GM13977 (cell line): ENCODE data around the gene RNASE3.
A peak's percentile ranks its signal among the peaks of the same experiment; 100 is the strongest.
"Not testable (repeated sequence)": the region's sequence is repeated elsewhere in the genome, so short reads cannot be mapped to it uniquely, and the experiment has no call there.

ENCODE experiments used
- DNase-seq: peaks from one replicate; pipeline ENCODE4 v3.0.0; 2012; ENCODE audit warnings: low spot score
- in situ Hi-C: fragments of 300-500 bp; cut with MboI; formaldehyde crosslinking; loops from one replicate; pipeline ENCODE4 v1.12.0; 2022; ENCODE audit warnings: low sequenced_read_pairs, low pct_unique_long_range_greater_than_20kb, mixed read lengths, inconsistent platforms; ENCODE audit not compliant: unreplicated experiment
- TF ChIP-seq, protein P1 (sequence below): IDR thresholded peaks from 2 replicates; pipeline ENCODE4 v1.5.1; 2012; ENCODE audit warnings: mild to moderate bottlenecking, control low read depth; ENCODE audit not compliant: insufficient read depth; ENCODE audit errors: extremely low read depth, missing control alignments

The RNASE3 gene

DNA sequence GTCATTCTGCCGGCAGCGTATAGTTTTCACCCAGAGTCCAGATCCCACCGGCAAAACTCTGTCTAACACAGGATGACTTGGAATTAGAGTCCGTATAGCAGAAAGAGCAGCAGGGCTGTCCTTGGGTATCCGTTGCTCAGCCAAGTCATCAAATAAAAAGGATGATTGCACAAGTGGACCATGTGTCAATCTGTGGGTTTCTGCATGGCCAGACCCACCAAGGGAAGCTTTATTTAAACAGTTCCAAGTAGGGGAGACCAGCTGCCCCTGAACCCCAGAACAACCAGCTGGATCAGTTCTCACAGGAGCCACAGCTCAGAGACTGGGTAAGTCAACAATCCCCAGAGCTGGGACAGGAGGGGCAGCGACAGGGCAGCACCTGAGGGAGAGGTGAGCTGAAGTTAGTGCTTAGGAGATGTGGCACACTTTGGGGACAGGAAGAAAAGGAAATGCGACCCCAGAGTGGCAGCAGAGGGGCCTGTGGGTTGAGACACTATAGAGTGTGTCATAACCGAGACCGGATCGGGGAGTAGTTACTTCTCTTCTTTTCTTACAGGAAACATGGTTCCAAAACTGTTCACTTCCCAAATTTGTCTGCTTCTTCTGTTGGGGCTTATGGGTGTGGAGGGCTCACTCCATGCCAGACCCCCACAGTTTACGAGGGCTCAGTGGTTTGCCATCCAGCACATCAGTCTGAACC lies at the start of gene RNASE3:
TSS of gene RNASE3 (plus strand) at position 260 of the 700 bp plus-strand sequence. CDS start at position 562, 302 bp downstream.
- in situ Hi-C loops, DNase-seq: not testable (repeated sequence)

DNA sequence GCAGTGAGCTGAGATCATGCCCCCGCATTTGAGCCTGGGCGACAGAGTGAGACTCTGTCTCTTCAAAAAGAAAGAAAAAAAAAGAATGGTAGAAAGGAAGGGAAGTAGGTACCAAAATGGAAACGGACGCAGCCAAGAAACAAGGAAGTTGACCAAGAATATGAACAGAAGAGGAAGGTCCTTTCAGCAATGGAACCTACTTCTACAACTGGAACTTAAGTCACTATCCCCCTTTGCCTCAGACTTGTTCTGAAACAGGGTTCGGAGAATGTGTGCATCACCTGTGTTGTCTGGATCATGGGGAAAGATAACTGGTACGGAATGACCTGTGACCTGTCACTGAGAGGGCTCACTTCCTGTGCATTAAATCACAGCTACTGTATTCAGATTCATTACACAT lies 44.6 kb upstream of the RNASE3 start:
- in situ Hi-C loops: no loop called here
- DNase-seq: no peak
- TF ChIP-seq, protein P1, sequence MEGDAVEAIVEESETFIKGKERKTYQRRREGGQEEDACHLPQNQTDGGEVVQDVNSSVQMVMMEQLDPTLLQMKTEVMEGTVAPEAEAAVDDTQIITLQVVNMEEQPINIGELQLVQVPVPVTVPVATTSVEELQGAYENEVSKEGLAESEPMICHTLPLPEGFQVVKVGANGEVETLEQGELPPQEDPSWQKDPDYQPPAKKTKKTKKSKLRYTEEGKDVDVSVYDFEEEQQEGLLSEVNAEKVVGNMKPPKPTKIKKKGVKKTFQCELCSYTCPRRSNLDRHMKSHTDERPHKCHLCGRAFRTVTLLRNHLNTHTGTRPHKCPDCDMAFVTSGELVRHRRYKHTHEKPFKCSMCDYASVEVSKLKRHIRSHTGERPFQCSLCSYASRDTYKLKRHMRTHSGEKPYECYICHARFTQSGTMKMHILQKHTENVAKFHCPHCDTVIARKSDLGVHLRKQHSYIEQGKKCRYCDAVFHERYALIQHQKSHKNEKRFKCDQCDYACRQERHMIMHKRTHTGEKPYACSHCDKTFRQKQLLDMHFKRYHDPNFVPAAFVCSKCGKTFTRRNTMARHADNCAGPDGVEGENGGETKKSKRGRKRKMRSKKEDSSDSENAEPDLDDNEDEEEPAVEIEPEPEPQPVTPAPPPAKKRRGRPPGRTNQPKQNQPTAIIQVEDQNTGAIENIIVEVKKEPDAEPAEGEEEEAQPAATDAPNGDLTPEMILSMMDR: no peak

DNA sequence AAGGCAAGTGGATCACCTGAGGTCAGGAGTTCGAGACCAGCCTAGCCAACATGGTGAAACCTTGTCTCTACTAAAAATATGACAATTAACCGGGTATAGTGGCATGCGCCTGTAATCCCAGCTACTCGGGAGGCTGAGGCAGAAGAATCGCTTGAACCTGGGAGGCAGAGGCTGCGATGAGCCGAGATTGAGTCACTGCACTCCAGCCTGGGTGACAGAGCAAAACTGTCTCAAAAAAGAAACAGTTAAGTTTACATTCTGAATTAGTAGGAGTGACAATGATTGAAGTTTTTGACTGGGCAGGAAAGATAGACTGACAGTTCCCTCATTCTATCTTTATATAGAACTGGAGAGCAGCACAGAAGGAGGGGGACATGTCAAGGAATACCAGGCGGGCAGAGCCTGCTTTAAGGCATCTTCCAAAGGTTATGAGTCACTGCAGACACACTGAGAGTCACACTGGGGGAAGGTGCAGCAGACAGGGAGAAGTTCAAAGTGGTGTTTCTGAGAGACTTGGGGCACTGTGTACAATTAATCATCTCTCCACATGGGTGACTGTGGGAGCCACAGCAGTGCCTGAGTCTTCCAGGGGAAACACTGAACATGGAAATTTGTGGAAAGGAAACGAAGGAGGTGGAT lies 42.8 kb upstream of the RNASE3 start:
- TF ChIP-seq, protein P1: no peak
- no peak for DNase-seq
- in situ Hi-C loops: no loop called here

DNA sequence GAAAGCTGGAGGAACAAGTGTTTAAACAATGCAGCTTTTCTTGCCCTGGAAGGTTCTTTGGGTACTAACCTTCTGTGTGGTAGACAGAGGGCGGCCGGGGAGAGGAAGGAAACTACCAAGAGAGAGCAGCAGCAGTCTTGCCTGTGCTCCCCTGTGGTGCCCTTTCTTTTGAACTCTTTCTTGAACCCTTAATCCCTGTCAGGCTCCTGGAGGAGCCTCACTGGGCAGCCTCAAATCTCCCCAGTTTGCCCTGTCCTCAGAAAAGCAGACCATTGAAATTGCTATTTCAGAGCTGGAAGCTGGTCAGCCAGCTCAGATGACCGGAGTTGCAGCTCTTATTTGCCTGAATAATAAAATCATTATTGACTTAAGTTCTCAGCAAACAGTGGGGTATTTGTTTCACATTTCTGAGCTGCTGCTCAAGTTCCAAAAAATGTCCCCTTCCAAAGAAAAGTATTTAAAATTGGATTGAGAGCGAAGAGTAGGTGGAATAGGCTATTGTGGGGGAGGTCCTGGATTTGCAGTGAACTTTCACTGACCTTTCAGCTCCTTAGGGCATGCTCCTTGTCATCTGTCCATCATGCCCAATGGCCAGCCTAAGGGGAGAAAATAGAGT lies 42.1 kb upstream of the RNASE3 start:
- DNase-seq: no peak
- in situ Hi-C loops: no loop called here
- TF ChIP-seq, protein P1: no peak

DNA sequence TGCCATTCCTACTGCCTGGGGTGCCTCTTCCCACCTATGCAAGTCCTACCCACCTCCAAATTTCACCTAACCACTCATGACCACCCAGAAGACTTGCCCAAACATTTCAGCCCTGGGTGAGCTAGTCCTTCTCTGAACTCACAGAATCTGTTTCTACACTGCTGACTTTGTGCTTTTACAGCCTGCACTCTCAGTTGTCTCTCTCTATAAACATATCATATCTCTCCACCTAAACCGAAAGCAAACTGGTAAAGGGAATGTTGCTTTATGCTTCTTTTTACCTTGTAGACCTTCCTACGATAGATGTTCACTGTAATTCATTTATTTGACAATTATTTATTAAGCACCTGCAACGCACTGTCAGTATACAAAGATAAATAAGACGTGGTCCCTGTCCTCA lies 38.1 kb upstream of the RNASE3 start:
- DNase-seq: no peak
- in situ Hi-C loops: loop anchor here (25.0 kb wide), 1 partner anchor 91 kb away; the partner anchor contains the start of gene EDDM3B
- TF ChIP-seq, protein P1: no peak

DNA sequence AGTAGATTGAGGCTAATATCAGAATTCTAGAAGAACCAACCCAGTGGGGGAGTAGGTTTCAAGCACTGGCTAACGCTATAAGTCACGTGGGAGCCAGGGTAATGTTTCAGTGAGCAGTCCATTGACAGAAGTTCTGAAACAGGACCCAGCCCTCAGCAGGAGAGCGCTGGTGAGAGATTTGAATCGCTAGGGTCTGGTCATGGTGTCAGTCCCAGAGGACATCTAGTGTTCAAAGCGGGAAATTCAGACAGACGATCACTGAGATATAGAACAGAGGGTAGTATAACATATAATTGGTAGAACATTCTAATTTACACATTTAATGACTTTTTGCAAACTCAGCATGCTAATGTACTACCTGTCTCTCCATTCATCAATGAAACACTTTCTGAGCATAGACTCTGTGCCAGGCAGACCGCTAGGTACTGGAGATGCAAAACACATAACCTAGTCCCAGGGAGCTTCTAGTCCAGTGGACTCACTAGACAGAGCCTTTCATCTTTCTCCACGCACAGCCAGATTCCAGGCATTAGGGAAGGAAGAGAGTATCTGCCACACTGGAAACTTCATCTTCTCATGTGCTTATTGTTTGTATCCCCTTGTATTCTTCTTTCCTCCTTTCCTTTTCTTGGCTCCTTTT lies 35.4 kb upstream of the RNASE3 start:
- in situ Hi-C loops: loop anchor here (5.0 to 25.0 kb wide), 2 partner anchors 93 to 163 kb away; partner anchors contain the start of gene EDDM3B
- peak; percentile 69 for DNase-seq
- TF ChIP-seq, protein P1: peak; percentile 80
